ENCODE results near the gene TEAD1.
A peak's percentile ranks its signal among the peaks of the same experiment; 100 is the strongest.
"Not testable (repeated sequence)": the region's sequence is repeated elsewhere in the genome, so short reads cannot be mapped to it uniquely, and the experiment has no call there.

TEAD1 gene

DNA sequence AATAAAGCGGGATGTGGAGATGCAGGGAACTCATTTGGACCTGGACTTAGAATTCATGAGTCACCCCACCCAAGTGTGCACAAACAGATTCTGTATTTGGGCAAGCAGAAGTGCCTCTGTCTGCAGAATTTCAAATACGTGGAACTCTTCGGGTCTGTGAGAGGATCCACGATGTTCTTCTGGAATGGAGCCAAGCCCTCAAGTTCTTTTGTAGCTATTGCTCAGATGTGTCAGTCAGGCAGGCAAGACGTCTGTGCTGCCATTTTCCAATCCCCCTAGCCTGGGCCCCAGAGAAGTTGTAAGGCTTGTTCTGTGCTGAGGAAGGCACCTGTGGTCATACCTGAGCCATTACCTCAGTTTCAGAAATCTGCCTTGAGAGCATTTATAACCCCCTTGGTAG is 202.1 kb downstream of the TEAD1 start:
- no peak for DNase-seq

- DNase-seq = no peak
These were observed 202.8 kb downstream of the TEAD1 start for GRCh38 chr11:12876988-12877387.

DNA sequence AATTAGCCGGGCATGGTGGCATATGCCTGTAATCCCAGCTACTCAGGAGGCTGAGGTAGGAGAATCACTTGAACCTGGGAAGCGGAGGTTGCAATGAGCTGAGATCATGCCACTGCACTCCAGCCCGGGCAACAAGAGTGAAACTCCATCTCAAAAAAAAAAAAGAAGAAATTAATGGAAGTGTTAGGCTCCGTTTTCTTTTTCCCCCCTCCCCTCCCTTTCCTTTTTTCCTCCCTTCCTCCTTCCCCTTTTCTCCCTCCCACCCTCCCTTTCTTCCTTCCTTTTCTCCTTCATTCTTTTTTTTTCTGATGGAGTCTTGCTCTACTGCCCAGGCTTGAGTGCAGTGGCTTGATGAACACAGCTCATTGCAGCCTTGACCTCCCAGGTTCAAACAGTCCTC is 203.3 kb downstream of the TEAD1 start:
- not testable (repeated sequence) for DNase-seq

- no peak for DNase-seq
These were observed 206.1 kb downstream of the TEAD1 start for GRCh38 chr11:12880327-12880726.

GRCh38 chr11:12882670-12883069 is 208.4 kb downstream of the TEAD1 start:
- DNase-seq = no peak

DNA sequence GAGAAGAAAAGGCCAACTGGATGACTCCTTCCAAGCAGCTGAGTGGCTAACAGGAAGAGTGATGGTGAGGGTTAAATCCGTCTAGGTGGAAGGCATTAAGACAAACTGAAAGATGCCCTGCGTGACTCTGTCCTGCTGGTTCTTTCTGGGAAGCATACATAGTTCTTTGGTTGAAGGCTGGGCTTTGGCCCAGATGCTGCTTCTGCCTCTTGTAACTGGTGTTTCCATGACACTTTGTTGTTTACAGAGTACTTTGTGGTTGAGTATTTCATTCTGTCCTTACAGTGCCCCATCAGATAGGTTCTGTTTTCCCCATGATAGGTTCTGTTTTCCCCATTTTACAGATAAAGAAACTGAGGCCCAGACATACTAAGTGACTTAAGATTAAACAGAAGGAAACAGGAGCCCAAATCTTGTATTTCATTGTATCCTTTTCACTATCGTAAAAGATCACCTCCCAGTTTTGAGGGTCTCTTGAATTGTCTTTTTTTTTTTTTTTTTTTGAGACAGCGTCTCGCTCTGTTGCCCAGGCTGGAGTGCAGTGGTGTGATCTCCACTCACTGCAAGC is 210.6 kb downstream of the TEAD1 start:
- DNase-seq = no peak

- DNase-seq = no peak
These were observed 211.6 kb downstream of the TEAD1 start for GRCh38 chr11:12885717-12886239.

GRCh38 chr11:12886508-12886907 is 212.3 kb downstream of the TEAD1 start:
- no peak for DNase-seq

DNA sequence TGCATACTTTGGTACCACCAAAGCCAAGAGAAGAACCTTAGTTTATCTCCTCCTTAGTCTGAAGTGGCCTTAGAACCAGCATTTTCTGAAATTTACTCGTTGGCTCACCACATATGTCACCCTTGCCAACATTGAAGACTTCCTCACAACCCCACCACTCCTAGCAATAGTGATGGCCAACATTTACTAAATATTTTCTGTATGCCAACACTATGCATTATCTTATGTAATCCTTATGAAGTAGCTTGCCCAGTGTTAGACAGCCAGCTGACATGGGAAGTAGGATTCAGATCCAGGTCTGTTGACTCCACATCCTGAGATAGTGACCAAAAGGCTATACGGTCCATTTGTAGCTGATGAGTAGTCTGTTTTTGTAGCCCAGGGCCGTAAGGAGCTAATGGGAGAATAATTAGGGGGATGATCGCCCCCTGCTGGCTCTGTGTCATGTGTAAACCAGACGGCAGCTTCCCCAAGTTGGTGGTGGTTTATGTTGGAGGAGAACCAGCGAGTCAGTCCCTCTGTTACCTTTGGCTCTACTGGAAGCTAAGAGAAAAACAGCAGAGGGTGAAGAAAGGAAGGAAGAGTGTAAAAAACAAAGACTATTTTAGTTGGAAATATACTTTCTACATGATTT is 214.4 kb downstream of the TEAD1 start:
- peak; percentile 52 for DNase-seq

GRCh38 chr11:12889243-12889642 is 215.0 kb downstream of the TEAD1 start:
- no peak for DNase-seq

DNA sequence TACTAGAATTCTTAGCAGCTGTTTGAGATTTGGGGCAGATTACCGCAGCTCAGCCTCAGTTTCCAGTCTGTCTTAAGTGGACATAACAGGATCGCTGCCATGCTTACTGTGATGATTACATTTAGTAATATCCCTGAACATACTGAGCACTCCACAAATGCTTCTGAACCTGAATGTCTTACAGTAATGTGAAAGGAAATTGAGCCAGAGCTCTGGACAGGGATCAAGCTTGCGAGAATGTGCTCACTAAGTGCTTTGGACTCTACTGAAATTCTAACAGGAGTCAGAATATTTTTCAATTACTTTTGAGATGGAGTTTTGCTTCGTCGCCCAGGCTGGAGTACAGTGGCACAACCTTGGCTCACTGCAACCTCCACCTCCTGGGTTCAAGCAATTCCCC is 216.3 kb downstream of the TEAD1 start:
- DNase-seq = no peak

- peak; percentile 2 for DNase-seq
These were observed 219.8 kb downstream of the TEAD1 start for GRCh38 chr11:12893787-12894672.

DNA sequence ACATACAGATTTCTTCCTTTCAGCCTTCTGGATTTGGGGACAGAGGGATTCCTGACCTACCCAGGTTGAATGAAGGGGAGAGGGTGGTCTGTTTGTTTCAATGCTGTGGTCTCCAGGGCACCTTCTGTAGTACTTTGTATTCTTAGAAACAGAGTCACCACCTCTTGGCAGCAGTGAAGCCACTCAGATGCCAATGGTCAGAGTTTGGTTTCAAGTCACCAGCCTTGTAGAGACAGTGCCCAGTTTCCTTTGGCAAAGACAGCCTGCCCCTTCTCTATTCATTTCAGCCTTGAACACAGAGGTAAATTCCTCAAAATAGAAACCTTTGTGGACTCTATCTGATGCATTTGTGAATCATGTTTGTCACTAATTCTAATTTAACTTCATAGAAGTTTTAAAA is 223.2 kb downstream of the TEAD1 start:
- DNase-seq = no peak

GRCh38 chr11:12897867-12898266 is 223.6 kb downstream of the TEAD1 start:
- DNase-seq = no peak

DNA sequence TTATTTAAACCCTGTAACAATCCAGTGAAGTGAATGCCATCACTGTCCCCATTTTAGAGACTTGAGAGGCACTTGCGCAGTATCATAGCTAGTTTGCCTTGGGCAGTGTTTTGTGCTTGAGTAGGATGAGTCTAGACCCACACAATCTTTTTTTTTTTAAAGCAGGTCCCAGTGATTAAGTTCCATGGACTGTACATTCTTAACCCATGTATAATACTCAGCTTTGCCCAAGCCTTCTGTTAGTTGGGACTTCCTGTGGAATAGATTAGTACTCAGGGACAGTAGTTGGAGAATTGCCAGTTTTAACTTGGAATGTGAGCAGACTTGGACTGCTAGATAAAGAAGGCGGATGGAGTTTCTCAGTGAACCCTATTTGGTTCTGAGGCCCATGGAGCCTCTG is 226.3 kb downstream of the TEAD1 start:
- DNase-seq = no peak

GRCh38 chr11:12901272-12901671 is 227.1 kb downstream of the TEAD1 start:
- DNase-seq = no peak

GRCh38 chr11:12901874-12902481 is 227.8 kb downstream of the TEAD1 start:
- no peak for DNase-seq

DNA sequence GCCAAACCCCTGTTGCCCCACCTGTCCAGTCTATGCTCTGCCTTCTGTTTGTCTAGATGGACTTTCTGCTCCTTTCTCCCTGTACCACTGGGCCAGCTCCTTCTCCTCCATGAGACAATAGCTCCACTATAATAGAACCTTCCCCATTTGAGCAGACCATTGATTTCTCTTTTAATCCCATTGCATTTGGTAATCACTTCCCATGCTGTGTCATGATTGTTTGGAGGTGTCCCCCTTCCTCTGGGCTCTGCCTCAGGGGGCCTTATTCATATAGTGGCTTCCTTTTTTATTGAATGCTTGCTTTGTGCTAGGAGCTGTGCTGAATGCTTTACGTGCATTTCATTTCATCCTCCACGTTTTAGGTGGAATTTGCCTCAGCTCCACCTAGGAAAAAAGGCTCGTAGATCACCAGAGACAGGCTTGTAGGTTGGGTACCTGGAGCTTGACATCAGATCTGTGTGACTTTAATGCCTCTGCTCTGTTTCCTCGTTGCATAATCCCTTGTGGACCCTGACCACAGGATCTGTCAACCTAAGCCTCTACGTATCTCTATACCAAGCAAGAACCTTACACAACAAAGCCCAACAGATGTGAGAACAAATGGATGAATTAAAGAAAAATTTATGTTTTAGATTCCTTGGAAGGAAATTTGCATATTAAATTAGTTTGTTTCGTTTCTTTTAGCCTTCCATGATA is 228.7 kb downstream of the TEAD1 start:
- DNase-seq = no peak

- no peak for DNase-seq
These were observed 231.2 kb downstream of the TEAD1 start for GRCh38 chr11:12905435-12905834.

DNA sequence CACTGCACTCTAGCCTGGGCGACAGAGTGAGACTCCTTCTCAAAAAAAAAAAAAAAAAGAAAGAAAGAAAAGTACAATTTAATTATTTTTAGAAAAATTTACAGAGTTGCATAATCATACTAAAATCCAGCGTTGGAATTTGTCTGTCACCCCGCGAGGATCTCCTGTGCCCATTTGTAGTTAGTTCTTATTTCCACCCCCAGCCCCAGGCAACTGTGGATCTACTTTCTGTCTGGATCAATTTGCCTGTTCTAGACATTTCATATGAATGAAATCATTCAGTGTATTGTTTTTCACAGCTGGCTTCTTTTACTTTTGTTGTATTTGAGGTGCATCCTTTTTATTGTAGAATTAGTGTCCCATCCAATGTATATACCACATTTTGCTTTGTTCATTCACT is 232.3 kb downstream of the TEAD1 start:
- no peak for DNase-seq

DNA sequence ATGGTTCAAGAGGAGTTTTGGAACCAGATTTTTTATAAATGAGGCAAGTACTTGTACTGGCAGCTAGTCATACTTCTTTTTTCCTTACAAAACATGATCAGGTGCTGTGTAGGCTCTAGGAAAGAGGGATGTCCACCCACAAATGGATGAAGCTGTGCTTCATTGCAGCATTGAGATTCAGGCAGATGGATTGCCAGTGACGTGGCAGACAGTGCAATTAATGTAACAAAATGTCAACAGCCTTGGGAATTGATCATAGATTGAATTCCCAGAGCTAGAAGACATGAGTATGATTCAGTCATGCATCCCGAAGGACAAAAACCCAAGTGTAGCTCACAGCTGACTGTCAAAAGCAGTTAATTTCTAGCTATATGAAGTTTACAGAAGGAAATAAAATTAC is 235.7 kb downstream of the TEAD1 start:
- no peak for DNase-seq

GRCh38 chr11:12914400-12914912 is 240.2 kb downstream of the TEAD1 start:
- DNase-seq = peak; percentile 18

DNA sequence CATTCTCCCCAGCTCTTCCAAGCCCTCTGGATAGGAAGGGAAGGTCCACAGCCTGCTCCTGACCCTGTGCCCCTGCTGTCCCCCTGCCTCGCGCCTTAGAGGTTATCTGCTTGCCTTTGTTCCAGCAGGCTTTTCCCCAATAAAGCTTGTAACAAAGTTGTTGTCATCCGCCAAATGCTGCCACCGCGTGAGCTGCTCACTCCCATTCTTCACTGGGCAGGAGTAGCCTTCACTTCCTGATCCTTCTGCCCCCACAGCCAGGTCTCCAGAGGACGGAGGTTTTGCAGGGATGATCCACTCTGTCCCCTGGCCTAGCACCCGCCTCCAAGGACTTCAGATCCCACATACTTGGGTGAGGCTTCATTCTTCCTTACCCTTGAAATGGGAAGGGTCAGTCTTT is 240.9 kb downstream of the TEAD1 start:
- DNase-seq = no peak
